Left ventricle myocardium inferior (tissue), 1 donor: ENCODE measurements around the gene ZC3H8. TPM values are rescaled to one million over a fixed set of nuclear protein-coding genes. Genes with fewer than 3 reads are reported as not detected.

Experiments
- DNase-seq: peaks from one replicate; pipeline ENCODE4 v3.0.0-alpha.2; 2020
- H3K27ac ChIP-seq: fragments of 200-600 bp; replicated peaks from 2 replicates; pipeline ENCODE4 v1.8.0; 2021
- H3K27me3 ChIP-seq: fragments of 200-600 bp; 2 replicates; pipeline ENCODE4 v1.8.0; 2021; ENCODE audit warnings: low read depth
- H3K36me3 ChIP-seq: fragments of 200-600 bp; 2 replicates; pipeline ENCODE4 v1.8.0; 2021
- H3K4me1 ChIP-seq: fragments of 200-600 bp; 2 replicates; pipeline ENCODE4 v1.8.0; 2021
- H3K4me3 ChIP-seq: fragments of 200-600 bp; 2 replicates; pipeline ENCODE4 v1.8.0; 2021; ENCODE audit warnings: mild to moderate bottlenecking, moderate library complexity
- H3K9me3 ChIP-seq: fragments of 200-600 bp; replicated peaks from 2 replicates; pipeline ENCODE4 v1.8.0; 2021
- intact Hi-C: fragments of 100-400 bp; cut with micrococcal nuclease; formaldehyde crosslinking; loops from one replicate; pipeline ENCODE4 v1.11.0; 2022
- total RNA-seq: library from RNA; stranded (reverse); fragmentation: NEBNext Ultra II Directional; extraction: Animal tissue kit (Norgen Biotek cat#: 25700); gene quantifications from one replicate; pipeline ENCODE4 v1.2.1, GENCODE V29; 2021
- TF ChIP-seq, protein P1 (sequence below): fragments of 200-600 bp; IDR thresholded peaks from 2 replicates; pipeline ENCODE4 v1.8.0; 2021; ENCODE audit warnings: antibody characterized with exemption, mild to moderate bottlenecking, borderline replicate concordance
- donor health status: DM: no; HTN: yes; CAD: no; lungs with severe emphysema.

Gene ZC3H8
- total RNA-seq, 1 donor from 2014 or later = 15.2 TPM

DNA sequence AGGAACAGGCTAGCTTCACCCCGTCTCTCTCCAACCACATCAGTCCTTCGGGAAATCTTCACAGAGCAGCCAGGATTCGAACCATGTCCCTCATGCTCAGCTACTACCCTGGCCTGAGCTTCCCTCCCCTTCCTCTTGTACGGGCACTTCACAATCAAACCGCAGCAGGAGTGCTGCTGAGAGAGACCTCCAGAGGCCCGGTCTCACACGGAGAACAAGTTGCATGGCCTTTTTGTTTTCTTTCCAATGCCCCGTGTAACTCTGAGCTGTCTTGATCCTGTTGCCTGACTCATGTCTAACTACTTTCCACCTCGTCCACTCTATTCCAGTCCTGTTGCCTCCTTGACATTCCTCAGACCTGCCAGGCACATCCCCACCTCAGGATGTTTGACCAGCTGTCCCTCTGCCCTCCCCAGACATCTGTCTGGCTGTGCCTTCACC is 91.3 kb downstream of the ZC3H8 start:
- no peak for DNase-seq
- intact Hi-C loops = no loop called here

DNA sequence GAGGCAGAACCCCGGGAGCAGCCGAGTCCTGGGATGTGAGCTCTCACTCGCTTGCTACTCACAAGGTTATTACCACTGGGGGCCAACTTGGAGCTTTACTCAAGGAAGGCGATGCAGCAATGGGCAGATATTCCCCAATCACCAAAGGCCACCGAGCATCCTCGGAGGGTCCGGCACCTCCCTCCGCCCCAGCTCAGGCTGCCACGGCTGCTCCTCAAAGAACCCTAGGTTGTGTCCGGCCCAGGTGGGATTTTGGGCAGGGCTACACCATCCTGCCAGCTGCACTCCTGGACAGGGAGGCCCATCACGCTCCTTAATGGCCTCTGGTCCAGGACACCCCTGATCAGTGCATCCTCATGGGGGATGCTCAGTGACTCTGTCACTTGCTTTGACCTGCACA is 91.9 kb downstream of the ZC3H8 start:
- Histone ChIP-seq H3K9me3 (no peaks in the 10 kb centered on the region), H3K4me1 (no peaks in the 10 kb centered on the region), H3K27me3 (no peaks in the 10 kb centered on the region), H3K36me3 (no peaks in the 10 kb centered on the region), H3K27ac (no peak overlapping the region), H3K4me3 (no peak overlapping the region)
- intact Hi-C loops = no loop called here
- TF ChIP-seq, protein P1, sequence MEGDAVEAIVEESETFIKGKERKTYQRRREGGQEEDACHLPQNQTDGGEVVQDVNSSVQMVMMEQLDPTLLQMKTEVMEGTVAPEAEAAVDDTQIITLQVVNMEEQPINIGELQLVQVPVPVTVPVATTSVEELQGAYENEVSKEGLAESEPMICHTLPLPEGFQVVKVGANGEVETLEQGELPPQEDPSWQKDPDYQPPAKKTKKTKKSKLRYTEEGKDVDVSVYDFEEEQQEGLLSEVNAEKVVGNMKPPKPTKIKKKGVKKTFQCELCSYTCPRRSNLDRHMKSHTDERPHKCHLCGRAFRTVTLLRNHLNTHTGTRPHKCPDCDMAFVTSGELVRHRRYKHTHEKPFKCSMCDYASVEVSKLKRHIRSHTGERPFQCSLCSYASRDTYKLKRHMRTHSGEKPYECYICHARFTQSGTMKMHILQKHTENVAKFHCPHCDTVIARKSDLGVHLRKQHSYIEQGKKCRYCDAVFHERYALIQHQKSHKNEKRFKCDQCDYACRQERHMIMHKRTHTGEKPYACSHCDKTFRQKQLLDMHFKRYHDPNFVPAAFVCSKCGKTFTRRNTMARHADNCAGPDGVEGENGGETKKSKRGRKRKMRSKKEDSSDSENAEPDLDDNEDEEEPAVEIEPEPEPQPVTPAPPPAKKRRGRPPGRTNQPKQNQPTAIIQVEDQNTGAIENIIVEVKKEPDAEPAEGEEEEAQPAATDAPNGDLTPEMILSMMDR = no peak
- no peak for DNase-seq

More for the DNA sequence above, 91.3 kb downstream of the ZC3H8 start:
- no peaks in the 10 kb centered on the region for H3K36me3 ChIP-seq
- no peak overlapping the region for H3K4me3 ChIP-seq
- H3K4me1 ChIP-seq = no peaks in the 10 kb centered on the region
- H3K9me3 ChIP-seq = no peaks in the 10 kb centered on the region
- no peaks in the 10 kb centered on the region for H3K27me3 ChIP-seq
- no peak overlapping the region for H3K27ac ChIP-seq
- TF ChIP-seq, protein P1 = no peak

DNA sequence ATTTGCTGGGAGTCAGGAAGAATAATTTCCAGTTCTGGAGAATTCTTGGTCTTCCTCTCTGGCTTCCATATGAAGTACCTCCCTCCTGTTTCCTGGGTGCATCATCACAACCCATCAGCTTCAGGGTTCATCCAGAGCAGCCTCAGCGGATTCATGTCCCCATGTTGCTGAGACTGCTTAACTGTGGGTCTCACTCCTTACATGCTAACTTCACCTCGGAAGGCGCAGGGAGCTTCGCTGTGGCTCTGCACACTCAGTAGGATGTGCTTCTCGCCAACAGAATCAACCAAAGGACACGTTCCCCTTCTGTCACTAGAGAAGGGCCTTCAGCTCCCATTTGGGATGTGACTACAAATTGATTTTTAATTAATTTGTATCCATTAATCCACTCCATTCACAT is 92.5 kb downstream of the ZC3H8 start:
- DNase-seq = no peak
- intact Hi-C loops = no loop called here
- TF ChIP-seq, protein P1 = no peak

More for the DNA sequence above, 92.5 kb downstream of the ZC3H8 start:
- H3K9me3 ChIP-seq = no peaks in the 10 kb centered on the region
- H3K4me3 ChIP-seq = no peak overlapping the region
- H3K27me3 ChIP-seq = no peaks in the 10 kb centered on the region
- H3K27ac ChIP-seq = no peak overlapping the region
- no peaks in the 10 kb centered on the region for H3K4me1 ChIP-seq
- H3K36me3 ChIP-seq = no peaks in the 10 kb centered on the region

Other genes starting within 250 kb of the ZC3H8 start
- gene TMEM87B, start 199.8 kb downstream of the ZC3H8 start, total RNA-seq = 5.7 TPM
- 0.60 TPM for gene FBLN7, start 116.7 kb downstream of the ZC3H8 start, total RNA-seq
- 23.5 TPM for gene ZC3H6, start 20.6 kb upstream of the ZC3H8 start, total RNA-seq
- 4.1 TPM for gene RGPD8, start 178.6 kb upstream of the ZC3H8 start, total RNA-seq
- 47.1 TPM for gene TTL, start 227.1 kb upstream of the ZC3H8 start, total RNA-seq